WTC11 (cell line): Measurements from ENCODE around the gene TNFRSF4. TPM values are rescaled to one million over a fixed set of nuclear protein-coding genes. Genes with fewer than 3 reads are reported as not detected.

Experiments
- ATAC-seq: fragments of 200-7000 bp; cut with Tn5 transposase; 2 replicates; pipeline ENCODE4 v1.10.0; 2021; ENCODE audit warnings: mild to moderate bottlenecking, moderate library complexity
- CTCF ChIA-PET: fragments of 300-600 bp; sonication (Branson Sonifier 250); formaldehyde crosslinking; loops from one replicate; lab custom pipeline; 2021; ENCODE audit warnings: antibody characterized with exemption; lab: Charles Lee
- POLR2A ChIA-PET: fragments of 350-600 bp; sonication (Branson Sonifier 250); formaldehyde crosslinking; loops from one replicate; lab custom pipeline; 2021; ENCODE audit warnings: antibody characterized with exemption; lab: Charles Lee
- DNase-seq: peaks from one replicate; pipeline ENCODE4 v3.0.0; 2021; ENCODE audit warnings: low spot score
- H3K27ac Mint-ChIP-seq: 2 replicates; pipeline ENCODE4 v1.8.0; 2021; ENCODE audit warnings: mixed read lengths
- H3K27me3 Mint-ChIP-seq: 2 replicates; pipeline ENCODE4 v1.8.0; 2021; ENCODE audit warnings: low read depth, mild to moderate bottlenecking, moderate library complexity, mixed read lengths
- H3K36me3 Mint-ChIP-seq: 2 replicates; pipeline ENCODE4 v1.8.0; 2021; ENCODE audit warnings: mixed read lengths
- H3K4me1 Mint-ChIP-seq: 2 replicates; pipeline ENCODE4 v1.8.0; 2022; ENCODE audit warnings: mixed read lengths
- H3K4me3 Mint-ChIP-seq: 2 replicates; pipeline ENCODE4 v1.8.0; 2021; ENCODE audit warnings: mild to moderate bottlenecking, moderate library complexity, mixed read lengths
- H3K9me3 Mint-ChIP-seq: 2 replicates; pipeline ENCODE4 v1.8.0; 2021; ENCODE audit warnings: mixed read lengths
- CREB1 ChIP-seq: sonication (generic); formaldehyde crosslinking; IDR thresholded peaks from 2 replicates; pipeline ENCODE4 v1.8.0; 2023; ENCODE audit warnings: mild to moderate bottlenecking, missing genetic modification reagents
- FOXP1 ChIP-seq: sonication (generic); formaldehyde crosslinking; IDR thresholded peaks from 2 replicates; pipeline ENCODE4 v1.8.0; 2022; ENCODE audit warnings: missing genetic modification reagents, mild to moderate bottlenecking, moderate library complexity, borderline replicate concordance
- IRF2 ChIP-seq: sonication (generic); formaldehyde crosslinking; IDR thresholded peaks from 2 replicates; pipeline ENCODE4 v1.8.0; 2022; ENCODE audit warnings: low read depth, missing genetic modification reagents, borderline replicate concordance
- ZNF138 ChIP-seq: sonication (generic); formaldehyde crosslinking; conservative IDR thresholded peaks from 2 replicates; pipeline ENCODE4 v1.8.1; 2022; ENCODE audit warnings: mild to moderate bottlenecking, moderate library complexity, missing genetic modification reagents
- total RNA-seq: library from RNA; stranded (reverse); gene quantifications from 3 replicates; pipeline ENCODE4 v1.2.3, GENCODE V29; 2021
- TF ChIP-seq, protein P1 (sequence below): sonication (generic); formaldehyde crosslinking; IDR thresholded peaks from 2 replicates; pipeline ENCODE4 v1.8.0; 2023; ENCODE audit warnings: mild to moderate bottlenecking, missing genetic modification reagents
- TF ChIP-seq, protein P2 (sequence below): sonication (generic); formaldehyde crosslinking; IDR thresholded peaks from 2 replicates; pipeline ENCODE4 v1.8.0; 2023; ENCODE audit warnings: missing genetic modification reagents, mild to moderate bottlenecking, borderline replicate concordance
- TF ChIP-seq, protein P3 (sequence below): sonication (generic); formaldehyde crosslinking; IDR thresholded peaks from 2 replicates; pipeline ENCODE4 v1.8.0; 2022; ENCODE audit warnings: mild to moderate bottlenecking, missing genetic modification reagents
- TF ChIP-seq, protein P4 (sequence below): sonication (generic); formaldehyde crosslinking; IDR thresholded peaks from 2 replicates; pipeline ENCODE4 v1.8.1; 2023; ENCODE audit warnings: mild to moderate bottlenecking, missing genetic modification reagents, borderline replicate concordance
- TF ChIP-seq, protein P5 (sequence below): sonication (generic); formaldehyde crosslinking; IDR thresholded peaks from 2 replicates; pipeline ENCODE4 v1.8.1; 2022; ENCODE audit warnings: mild to moderate bottlenecking, missing genetic modification reagents, moderate library complexity, borderline replicate concordance
- TF ChIP-seq, protein P6 (sequence below): fragments of 200-600 bp; IDR thresholded peaks from 2 replicates; pipeline ENCODE4 v1.8.0; 2022; ENCODE audit warnings: antibody characterized with exemption
- TF ChIP-seq, protein P7 (sequence below): fragments of 250-450 bp; sonication (Bioruptor Pico); IDR thresholded peaks from 2 replicates; pipeline ENCODE4 v1.9.0; 2021; ENCODE audit warnings: mild to moderate bottlenecking, borderline replicate concordance

TNFRSF4 gene
- total RNA-seq, 1 experiment from 2014 or later: 0.33 TPM

DNA sequence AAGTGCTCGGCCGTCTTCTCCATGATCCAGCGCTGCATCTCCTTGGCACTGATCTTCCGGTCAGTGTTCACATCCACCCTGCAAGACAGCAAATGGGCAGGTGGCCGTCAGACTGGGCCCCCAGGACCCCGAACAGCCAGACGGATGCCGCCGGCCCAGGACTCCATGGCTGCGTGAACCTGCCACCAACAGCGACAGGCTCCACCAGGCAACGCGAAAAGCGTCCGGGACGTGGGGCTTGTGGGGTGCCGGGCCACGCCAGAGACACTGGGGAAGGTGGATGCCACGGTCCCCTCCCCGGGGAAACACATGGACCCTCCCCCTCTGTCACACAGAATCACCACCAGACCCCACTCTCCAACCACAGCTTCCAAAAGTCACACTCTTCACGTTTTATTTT is 9.9 kb upstream of the TNFRSF4 start (continued):
- TF ChIP-seq, protein P1, sequence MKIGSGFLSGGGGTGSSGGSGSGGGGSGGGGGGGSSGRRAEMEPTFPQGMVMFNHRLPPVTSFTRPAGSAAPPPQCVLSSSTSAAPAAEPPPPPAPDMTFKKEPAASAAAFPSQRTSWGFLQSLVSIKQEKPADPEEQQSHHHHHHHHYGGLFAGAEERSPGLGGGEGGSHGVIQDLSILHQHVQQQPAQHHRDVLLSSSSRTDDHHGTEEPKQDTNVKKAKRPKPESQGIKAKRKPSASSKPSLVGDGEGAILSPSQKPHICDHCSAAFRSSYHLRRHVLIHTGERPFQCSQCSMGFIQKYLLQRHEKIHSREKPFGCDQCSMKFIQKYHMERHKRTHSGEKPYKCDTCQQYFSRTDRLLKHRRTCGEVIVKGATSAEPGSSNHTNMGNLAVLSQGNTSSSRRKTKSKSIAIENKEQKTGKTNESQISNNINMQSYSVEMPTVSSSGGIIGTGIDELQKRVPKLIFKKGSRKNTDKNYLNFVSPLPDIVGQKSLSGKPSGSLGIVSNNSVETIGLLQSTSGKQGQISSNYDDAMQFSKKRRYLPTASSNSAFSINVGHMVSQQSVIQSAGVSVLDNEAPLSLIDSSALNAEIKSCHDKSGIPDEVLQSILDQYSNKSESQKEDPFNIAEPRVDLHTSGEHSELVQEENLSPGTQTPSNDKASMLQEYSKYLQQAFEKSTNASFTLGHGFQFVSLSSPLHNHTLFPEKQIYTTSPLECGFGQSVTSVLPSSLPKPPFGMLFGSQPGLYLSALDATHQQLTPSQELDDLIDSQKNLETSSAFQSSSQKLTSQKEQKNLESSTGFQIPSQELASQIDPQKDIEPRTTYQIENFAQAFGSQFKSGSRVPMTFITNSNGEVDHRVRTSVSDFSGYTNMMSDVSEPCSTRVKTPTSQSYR (CRISPR knock-in tag): no peak
- TF ChIP-seq, protein P2, sequence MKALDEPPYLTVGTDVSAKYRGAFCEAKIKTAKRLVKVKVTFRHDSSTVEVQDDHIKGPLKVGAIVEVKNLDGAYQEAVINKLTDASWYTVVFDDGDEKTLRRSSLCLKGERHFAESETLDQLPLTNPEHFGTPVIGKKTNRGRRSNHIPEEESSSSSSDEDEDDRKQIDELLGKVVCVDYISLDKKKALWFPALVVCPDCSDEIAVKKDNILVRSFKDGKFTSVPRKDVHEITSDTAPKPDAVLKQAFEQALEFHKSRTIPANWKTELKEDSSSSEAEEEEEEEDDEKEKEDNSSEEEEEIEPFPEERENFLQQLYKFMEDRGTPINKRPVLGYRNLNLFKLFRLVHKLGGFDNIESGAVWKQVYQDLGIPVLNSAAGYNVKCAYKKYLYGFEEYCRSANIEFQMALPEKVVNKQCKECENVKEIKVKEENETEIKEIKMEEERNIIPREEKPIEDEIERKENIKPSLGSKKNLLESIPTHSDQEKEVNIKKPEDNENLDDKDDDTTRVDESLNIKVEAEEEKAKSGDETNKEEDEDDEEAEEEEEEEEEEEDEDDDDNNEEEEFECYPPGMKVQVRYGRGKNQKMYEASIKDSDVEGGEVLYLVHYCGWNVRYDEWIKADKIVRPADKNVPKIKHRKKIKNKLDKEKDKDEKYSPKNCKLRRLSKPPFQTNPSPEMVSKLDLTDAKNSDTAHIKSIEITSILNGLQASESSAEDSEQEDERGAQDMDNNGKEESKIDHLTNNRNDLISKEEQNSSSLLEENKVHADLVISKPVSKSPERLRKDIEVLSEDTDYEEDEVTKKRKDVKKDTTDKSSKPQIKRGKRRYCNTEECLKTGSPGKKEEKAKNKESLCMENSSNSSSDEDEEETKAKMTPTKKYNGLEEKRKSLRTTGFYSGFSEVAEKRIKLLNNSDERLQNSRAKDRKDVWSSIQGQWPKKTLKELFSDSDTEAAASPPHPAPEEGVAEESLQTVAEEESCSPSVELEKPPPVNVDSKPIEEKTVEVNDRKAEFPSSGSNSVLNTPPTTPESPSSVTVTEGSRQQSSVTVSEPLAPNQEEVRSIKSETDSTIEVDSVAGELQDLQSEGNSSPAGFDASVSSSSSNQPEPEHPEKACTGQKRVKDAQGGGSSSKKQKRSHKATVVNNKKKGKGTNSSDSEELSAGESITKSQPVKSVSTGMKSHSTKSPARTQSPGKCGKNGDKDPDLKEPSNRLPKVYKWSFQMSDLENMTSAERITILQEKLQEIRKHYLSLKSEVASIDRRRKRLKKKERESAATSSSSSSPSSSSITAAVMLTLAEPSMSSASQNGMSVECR (CRISPR knock-in tag): no peak
- TF ChIP-seq, protein P3, sequence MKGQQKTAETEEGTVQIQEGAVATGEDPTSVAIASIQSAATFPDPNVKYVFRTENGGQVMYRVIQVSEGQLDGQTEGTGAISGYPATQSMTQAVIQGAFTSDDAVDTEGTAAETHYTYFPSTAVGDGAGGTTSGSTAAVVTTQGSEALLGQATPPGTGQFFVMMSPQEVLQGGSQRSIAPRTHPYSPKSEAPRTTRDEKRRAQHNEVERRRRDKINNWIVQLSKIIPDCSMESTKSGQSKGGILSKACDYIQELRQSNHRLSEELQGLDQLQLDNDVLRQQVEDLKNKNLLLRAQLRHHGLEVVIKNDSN (CRISPR knock-in tag): no peak
- TF ChIP-seq IRF2 (CRISPR knock-in tag) (no peak), CREB1 (CRISPR knock-in tag) (no peak)
- TF ChIP-seq, protein P4, sequence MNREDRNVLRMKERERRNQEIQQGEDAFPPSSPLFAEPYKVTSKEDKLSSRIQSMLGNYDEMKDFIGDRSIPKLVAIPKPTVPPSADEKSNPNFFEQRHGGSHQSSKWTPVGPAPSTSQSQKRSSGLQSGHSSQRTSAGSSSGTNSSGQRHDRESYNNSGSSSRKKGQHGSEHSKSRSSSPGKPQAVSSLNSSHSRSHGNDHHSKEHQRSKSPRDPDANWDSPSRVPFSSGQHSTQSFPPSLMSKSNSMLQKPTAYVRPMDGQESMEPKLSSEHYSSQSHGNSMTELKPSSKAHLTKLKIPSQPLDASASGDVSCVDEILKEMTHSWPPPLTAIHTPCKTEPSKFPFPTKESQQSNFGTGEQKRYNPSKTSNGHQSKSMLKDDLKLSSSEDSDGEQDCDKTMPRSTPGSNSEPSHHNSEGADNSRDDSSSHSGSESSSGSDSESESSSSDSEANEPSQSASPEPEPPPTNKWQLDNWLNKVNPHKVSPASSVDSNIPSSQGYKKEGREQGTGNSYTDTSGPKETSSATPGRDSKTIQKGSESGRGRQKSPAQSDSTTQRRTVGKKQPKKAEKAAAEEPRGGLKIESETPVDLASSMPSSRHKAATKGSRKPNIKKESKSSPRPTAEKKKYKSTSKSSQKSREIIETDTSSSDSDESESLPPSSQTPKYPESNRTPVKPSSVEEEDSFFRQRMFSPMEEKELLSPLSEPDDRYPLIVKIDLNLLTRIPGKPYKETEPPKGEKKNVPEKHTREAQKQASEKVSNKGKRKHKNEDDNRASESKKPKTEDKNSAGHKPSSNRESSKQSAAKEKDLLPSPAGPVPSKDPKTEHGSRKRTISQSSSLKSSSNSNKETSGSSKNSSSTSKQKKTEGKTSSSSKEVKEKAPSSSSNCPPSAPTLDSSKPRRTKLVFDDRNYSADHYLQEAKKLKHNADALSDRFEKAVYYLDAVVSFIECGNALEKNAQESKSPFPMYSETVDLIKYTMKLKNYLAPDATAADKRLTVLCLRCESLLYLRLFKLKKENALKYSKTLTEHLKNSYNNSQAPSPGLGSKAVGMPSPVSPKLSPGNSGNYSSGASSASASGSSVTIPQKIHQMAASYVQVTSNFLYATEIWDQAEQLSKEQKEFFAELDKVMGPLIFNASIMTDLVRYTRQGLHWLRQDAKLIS (CRISPR knock-in tag): no peak
- TF ChIP-seq, protein P5, sequence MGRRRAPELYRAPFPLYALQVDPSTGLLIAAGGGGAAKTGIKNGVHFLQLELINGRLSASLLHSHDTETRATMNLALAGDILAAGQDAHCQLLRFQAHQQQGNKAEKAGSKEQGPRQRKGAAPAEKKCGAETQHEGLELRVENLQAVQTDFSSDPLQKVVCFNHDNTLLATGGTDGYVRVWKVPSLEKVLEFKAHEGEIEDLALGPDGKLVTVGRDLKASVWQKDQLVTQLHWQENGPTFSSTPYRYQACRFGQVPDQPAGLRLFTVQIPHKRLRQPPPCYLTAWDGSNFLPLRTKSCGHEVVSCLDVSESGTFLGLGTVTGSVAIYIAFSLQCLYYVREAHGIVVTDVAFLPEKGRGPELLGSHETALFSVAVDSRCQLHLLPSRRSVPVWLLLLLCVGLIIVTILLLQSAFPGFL (CRISPR knock-in tag): no peak
- TF ChIP-seq, protein P6, sequence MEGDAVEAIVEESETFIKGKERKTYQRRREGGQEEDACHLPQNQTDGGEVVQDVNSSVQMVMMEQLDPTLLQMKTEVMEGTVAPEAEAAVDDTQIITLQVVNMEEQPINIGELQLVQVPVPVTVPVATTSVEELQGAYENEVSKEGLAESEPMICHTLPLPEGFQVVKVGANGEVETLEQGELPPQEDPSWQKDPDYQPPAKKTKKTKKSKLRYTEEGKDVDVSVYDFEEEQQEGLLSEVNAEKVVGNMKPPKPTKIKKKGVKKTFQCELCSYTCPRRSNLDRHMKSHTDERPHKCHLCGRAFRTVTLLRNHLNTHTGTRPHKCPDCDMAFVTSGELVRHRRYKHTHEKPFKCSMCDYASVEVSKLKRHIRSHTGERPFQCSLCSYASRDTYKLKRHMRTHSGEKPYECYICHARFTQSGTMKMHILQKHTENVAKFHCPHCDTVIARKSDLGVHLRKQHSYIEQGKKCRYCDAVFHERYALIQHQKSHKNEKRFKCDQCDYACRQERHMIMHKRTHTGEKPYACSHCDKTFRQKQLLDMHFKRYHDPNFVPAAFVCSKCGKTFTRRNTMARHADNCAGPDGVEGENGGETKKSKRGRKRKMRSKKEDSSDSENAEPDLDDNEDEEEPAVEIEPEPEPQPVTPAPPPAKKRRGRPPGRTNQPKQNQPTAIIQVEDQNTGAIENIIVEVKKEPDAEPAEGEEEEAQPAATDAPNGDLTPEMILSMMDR: no peak

DNA sequence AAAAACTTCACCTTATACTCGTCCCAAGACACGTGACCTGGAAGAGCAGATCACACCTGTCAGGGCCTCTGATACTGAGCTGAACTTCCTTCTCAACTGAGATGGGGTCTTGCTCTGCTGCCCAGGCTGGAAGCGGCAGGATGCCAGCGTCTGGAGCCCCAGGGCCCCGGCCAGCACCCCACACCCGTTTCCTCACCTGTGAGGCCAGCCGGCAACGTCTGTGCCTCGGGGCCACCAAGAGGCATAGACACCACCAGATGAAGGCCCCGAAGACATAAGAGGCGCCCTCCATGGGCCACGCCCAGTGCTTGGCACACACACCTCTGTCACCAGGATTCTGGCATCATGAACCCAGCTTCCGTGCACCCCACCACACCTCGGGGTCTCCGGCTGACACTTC is 9.4 kb upstream of the TNFRSF4 start:
- H3K27me3 Mint-ChIP-seq: no peaks in the 10 kb centered on the region
- TF ChIP-seq FOXP1 (CRISPR knock-in tag) (no peak), ZNF138 (CRISPR knock-in tag) (no peak)
- TF ChIP-seq, protein P7, sequence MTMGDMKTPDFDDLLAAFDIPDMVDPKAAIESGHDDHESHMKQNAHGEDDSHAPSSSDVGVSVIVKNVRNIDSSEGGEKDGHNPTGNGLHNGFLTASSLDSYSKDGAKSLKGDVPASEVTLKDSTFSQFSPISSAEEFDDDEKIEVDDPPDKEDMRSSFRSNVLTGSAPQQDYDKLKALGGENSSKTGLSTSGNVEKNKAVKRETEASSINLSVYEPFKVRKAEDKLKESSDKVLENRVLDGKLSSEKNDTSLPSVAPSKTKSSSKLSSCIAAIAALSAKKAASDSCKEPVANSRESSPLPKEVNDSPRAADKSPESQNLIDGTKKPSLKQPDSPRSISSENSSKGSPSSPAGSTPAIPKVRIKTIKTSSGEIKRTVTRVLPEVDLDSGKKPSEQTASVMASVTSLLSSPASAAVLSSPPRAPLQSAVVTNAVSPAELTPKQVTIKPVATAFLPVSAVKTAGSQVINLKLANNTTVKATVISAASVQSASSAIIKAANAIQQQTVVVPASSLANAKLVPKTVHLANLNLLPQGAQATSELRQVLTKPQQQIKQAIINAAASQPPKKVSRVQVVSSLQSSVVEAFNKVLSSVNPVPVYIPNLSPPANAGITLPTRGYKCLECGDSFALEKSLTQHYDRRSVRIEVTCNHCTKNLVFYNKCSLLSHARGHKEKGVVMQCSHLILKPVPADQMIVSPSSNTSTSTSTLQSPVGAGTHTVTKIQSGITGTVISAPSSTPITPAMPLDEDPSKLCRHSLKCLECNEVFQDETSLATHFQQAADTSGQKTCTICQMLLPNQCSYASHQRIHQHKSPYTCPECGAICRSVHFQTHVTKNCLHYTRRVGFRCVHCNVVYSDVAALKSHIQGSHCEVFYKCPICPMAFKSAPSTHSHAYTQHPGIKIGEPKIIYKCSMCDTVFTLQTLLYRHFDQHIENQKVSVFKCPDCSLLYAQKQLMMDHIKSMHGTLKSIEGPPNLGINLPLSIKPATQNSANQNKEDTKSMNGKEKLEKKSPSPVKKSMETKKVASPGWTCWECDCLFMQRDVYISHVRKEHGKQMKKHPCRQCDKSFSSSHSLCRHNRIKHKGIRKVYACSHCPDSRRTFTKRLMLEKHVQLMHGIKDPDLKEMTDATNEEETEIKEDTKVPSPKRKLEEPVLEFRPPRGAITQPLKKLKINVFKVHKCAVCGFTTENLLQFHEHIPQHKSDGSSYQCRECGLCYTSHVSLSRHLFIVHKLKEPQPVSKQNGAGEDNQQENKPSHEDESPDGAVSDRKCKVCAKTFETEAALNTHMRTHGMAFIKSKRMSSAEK (CRISPR knock-in tag): no peak
- no peak for DNase-seq
- no peaks in the 10 kb centered on the region for H3K9me3 Mint-ChIP-seq
- ATAC-seq: no peak
- H3K4me3 Mint-ChIP-seq: no peak overlapping the region
- peak overlapping the region; percentile 43 for H3K27ac Mint-ChIP-seq
- ChIA-PET CTCF (no interaction called here), POLR2A (no interaction called here)
- peaks cover 17% of the 10 kb centered on the region for H3K36me3 Mint-ChIP-seq
- no peaks in the 10 kb centered on the region for H3K4me1 Mint-ChIP-seq
